Panc1 (cell line): ENCODE data around the gene RGS3. TPM values are rescaled to one million over a fixed set of nuclear protein-coding genes. Genes with fewer than 3 reads are reported as not detected.

ENCODE experiments used
- ATAC-seq: fragments of 200-7000 bp; cut with Tn5 transposase; 2 replicates; pipeline ENCODE4 v1.9.1; 2020; ENCODE audit warnings: mild to moderate bottlenecking, moderate library complexity
- BruUV-seq: library from RNA; stranded (reverse); fragments of 400-500 nt; replicated peaks from 2 replicates; lab custom pipeline; 2021; lab: Mats Ljungman, UMichigan
- CTCF ChIA-PET: fragments of 300-600 bp; sonication (Branson Sonifier 250); formaldehyde crosslinking; loops from one replicate; lab custom pipeline; 2022; ENCODE audit warnings: antibody characterized with exemption; lab: Charles Lee
- POLR2A ChIA-PET: fragments of 300-600 bp; sonication (Branson Sonifier 250); formaldehyde crosslinking; loops from one replicate; lab custom pipeline; 2022; ENCODE audit warnings: antibody characterized with exemption; lab: Charles Lee
- DNase-seq: peaks from one replicate; pipeline ENCODE4 v3.0.0-alpha.2; 2010; ENCODE audit warnings: low read depth, low spot score
- H3K27ac ChIP-seq: 2 replicates; pipeline ENCODE4 v1.5.1; 2011; ENCODE audit warnings: mild to moderate bottlenecking, low read length, inconsistent platforms
- H3K27me3 ChIP-seq: fragments of 200-500 bp; sonication (Bioruptor generic); 2 replicates; pipeline ENCODE4 v1.6.0; 2014; ENCODE audit warnings: low read length, inconsistent platforms; ENCODE audit not compliant: control insufficient read depth, insufficient read depth
- H3K36me3 ChIP-seq: fragments of 200-500 bp; sonication (Bioruptor generic); 2 replicates; pipeline ENCODE4 v1.5.1; 2014; ENCODE audit warnings: inconsistent platforms, mild to moderate bottlenecking, low read length, moderate library complexity; ENCODE audit not compliant: control insufficient read depth, insufficient read depth
- H3K4me1 ChIP-seq: 2 replicates; pipeline ENCODE4 v1.5.1; 2011; ENCODE audit warnings: inconsistent platforms, mild to moderate bottlenecking, low read length, moderate library complexity; ENCODE audit not compliant: control insufficient read depth, insufficient read depth
- H3K4me3 ChIP-seq, 2 experiments: 2 replicates each; pipeline ENCODE4 v1.5.1; 2011 to 2012; ENCODE audit warnings: low read depth in 2 of 2, low read length in 2 of 2, mild to moderate bottlenecking in 2 of 2, inconsistent platforms in 1 of 2, moderate library complexity in 1 of 2
- H3K9me3 ChIP-seq: fragments of 200-500 bp; sonication (Bioruptor generic); 2 replicates; pipeline ENCODE4 v1.5.1; 2014; ENCODE audit warnings: low read depth, mild to moderate bottlenecking, inconsistent platforms, low read length, moderate library complexity; ENCODE audit not compliant: control insufficient read depth, insufficient read depth
- POLR2AphosphoS5 ChIP-seq: IDR thresholded peaks from 2 replicates; pipeline ENCODE4 v1.6.1; 2012; ENCODE audit warnings: mild to moderate bottlenecking, low read depth, low read length, moderate library complexity
- SIN3A ChIP-seq: IDR thresholded peaks from 2 replicates; pipeline ENCODE4 v1.6.1; 2012; ENCODE audit warnings: low read depth, mild to moderate bottlenecking, low read length, moderate library complexity, borderline replicate concordance; ENCODE audit not compliant: insufficient read depth
- TCF7L2 ChIP-seq: IDR thresholded peaks from 2 replicates; pipeline ENCODE4 v1.6.1; 2011; ENCODE audit warnings: mild to moderate bottlenecking, low read depth, low read length, inconsistent platforms
- in situ Hi-C: cut with HindIII; loops from 2 replicates; pipeline ENCODE4 v1.10.0; 2016; ENCODE audit warnings: low sequenced_read_pairs, low pct_unique_long_range_greater_than_20kb
- intact Hi-C: fragments of 100-400 bp; cut with micrococcal nuclease; formaldehyde crosslinking; loops from one replicate; pipeline ENCODE4 v1.10.0; 2022; ENCODE audit not compliant: unreplicated experiment
- total RNA-seq: library from RNA; stranded (reverse); gene quantifications from one replicate; pipeline ENCODE4 v1.2.1, GENCODE V29; 2021; ENCODE audit not compliant: unreplicated experiment
- TF ChIP-seq, protein P1 (sequence below), 2 experiments: IDR thresholded peaks; 2 replicates each; pipeline ENCODE4 v1.6.1; 2011 to 2012; ENCODE audit warnings: low read depth in 2 of 2, control low read depth in 1 of 2, low read length in 1 of 2, mild to moderate bottlenecking in 1 of 2, moderate library complexity in 1 of 2; ENCODE audit not compliant: insufficient read depth in 1 of 2
- TF ChIP-seq, protein P2 (sequence below): fragments of 450-650 bp; IDR thresholded peaks from 2 replicates; pipeline ENCODE4 v1.5.1; 2017; ENCODE audit warnings: mild to moderate bottlenecking

Gene RGS3
- total RNA-seq, 1 experiment from 2014 or later: 15.1 TPM

DNA sequence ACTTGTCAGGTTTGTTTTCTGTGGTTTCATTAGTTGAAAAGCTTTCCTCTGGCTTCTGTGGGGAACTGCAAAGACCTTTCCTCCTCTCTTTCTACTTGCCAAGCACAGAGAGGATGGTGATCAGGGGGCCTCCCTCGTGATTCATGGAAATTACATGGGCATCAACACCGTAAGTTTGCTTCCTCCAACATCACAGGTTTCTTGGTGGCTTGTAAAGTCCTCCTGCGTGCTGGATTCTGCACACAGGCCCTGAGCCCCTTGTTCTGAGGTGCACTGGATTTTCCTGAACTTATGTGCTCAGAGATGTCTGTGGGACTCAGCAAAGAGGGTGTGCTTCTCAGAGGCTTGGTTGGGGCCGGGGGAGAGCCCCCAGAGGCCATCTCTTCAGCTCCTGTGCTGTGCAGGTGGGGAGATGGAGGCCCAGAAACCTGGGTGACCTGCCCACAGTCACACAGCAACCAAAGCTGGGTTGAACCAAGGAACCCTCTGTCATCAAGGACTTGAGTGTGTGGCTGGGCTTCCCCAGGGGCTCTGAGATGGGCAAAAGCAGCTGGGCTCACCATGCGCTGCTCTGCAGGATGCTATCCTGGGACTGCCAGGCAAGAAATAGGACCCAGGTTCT, 36.5 kb downstream of the RGS3 start:
- no TSS peak for BruUV-seq
- Histone ChIP-seq H3K9me3 (no peaks in the 10 kb centered on the region), H3K27me3 (no peaks in the 10 kb centered on the region), H3K36me3 (no peaks in the 10 kb centered on the region), H3K4me3 (no peak overlapping the region), H3K4me1 (no peaks in the 10 kb centered on the region), H3K27ac (no peak overlapping the region)
- in situ Hi-C loops (no loop called here), intact Hi-C loops (no loop called here)
- ATAC-seq (no peak), DNase-seq (no peak)
- TF ChIP-seq, protein P1, sequence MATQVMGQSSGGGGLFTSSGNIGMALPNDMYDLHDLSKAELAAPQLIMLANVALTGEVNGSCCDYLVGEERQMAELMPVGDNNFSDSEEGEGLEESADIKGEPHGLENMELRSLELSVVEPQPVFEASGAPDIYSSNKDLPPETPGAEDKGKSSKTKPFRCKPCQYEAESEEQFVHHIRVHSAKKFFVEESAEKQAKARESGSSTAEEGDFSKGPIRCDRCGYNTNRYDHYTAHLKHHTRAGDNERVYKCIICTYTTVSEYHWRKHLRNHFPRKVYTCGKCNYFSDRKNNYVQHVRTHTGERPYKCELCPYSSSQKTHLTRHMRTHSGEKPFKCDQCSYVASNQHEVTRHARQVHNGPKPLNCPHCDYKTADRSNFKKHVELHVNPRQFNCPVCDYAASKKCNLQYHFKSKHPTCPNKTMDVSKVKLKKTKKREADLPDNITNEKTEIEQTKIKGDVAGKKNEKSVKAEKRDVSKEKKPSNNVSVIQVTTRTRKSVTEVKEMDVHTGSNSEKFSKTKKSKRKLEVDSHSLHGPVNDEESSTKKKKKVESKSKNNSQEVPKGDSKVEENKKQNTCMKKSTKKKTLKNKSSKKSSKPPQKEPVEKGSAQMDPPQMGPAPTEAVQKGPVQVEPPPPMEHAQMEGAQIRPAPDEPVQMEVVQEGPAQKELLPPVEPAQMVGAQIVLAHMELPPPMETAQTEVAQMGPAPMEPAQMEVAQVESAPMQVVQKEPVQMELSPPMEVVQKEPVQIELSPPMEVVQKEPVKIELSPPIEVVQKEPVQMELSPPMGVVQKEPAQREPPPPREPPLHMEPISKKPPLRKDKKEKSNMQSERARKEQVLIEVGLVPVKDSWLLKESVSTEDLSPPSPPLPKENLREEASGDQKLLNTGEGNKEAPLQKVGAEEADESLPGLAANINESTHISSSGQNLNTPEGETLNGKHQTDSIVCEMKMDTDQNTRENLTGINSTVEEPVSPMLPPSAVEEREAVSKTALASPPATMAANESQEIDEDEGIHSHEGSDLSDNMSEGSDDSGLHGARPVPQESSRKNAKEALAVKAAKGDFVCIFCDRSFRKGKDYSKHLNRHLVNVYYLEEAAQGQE (IDR thresholded peaks at IDR 0.05; ENCODE audit: insufficient read depth in 1 of 2, low read depth in 2 of 2, low read length in 1 of 2): no peak
- TF ChIP-seq POLR2AphosphoS5 (no peak), SIN3A (no peak), TCF7L2 (no peak)
- ChIA-PET POLR2A (no interaction called here), CTCF (no interaction called here)

DNA sequence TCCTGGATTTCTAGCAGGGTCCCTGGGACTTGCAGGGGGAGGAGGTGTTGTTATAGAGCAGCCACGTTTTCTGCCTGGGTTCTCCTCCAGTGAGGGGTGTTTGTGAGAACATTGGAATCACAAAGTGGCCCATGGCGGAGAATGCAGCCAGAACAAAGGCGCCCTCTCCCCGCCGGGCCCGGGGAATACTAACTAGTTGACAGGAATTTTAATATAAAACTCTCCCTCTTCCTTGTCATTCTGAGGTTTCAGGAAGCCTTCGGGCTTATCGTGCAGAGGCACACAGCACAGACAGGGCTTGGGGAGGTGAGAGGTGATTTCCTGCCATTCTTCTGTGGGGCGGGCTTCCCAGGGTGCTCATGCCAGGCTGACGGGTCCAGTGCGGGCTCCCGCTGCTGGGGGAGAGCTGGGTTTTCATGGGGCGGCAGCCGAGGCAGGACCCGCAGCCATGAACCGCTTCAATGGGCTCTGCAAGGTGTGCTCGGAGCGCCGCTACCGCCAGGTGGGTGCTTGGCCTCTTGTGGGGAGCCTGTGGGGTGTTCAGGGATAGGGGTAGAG, 37.7 kb downstream of the RGS3 start:
- no peaks in the 10 kb centered on the region for H3K27me3 ChIP-seq
- POLR2A ChIA-PET: interaction anchor here (0.6 kb wide), 1 partner anchor 9 kb away, joined by 9 read pairs; no protein-coding TSS in a partner anchor
- ATAC-seq: no peak

More for the DNA sequence above, 37.7 kb downstream of the RGS3 start:
- TF ChIP-seq POLR2AphosphoS5 (no peak), SIN3A (no peak), TCF7L2 (no peak)
- TF ChIP-seq, protein P2, sequence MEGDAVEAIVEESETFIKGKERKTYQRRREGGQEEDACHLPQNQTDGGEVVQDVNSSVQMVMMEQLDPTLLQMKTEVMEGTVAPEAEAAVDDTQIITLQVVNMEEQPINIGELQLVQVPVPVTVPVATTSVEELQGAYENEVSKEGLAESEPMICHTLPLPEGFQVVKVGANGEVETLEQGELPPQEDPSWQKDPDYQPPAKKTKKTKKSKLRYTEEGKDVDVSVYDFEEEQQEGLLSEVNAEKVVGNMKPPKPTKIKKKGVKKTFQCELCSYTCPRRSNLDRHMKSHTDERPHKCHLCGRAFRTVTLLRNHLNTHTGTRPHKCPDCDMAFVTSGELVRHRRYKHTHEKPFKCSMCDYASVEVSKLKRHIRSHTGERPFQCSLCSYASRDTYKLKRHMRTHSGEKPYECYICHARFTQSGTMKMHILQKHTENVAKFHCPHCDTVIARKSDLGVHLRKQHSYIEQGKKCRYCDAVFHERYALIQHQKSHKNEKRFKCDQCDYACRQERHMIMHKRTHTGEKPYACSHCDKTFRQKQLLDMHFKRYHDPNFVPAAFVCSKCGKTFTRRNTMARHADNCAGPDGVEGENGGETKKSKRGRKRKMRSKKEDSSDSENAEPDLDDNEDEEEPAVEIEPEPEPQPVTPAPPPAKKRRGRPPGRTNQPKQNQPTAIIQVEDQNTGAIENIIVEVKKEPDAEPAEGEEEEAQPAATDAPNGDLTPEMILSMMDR: no peak
- TF ChIP-seq, protein P1 (IDR thresholded peaks at IDR 0.05; ENCODE audit: insufficient read depth in 1 of 2, low read depth in 2 of 2, low read length in 1 of 2): no peak
- CTCF ChIA-PET: no interaction called here
- Histone ChIP-seq H3K27ac (no peak overlapping the region), H3K9me3 (no peaks in the 10 kb centered on the region), H3K4me3 (no peak overlapping the region), H3K36me3 (no peaks in the 10 kb centered on the region), H3K4me1 (no peaks in the 10 kb centered on the region)
- intact Hi-C loops: no loop called here
- BruUV-seq: no TSS peak
- DNase-seq: no peak
- in situ Hi-C loops: no loop called here
